Stimulated activated naive CD4-positive, alpha-beta T cell treated with Interleukin-2 at 50 U/mL for 16 hours (primary cell): ENCODE results near the gene C3.
"Not testable (repeated sequence)": the region's sequence is repeated elsewhere in the genome, so short reads cannot be mapped to it uniquely, and the experiment has no call there.

Experiments
- DNase-seq: peaks from one replicate; lab custom pipeline; 2025; lab: John Stamatoyannopoulos, UW

The C3 gene

GRCh38 chr19:6662702-6663101 is 57.7 kb downstream of the C3 start:
- no peak for DNase-seq

DNA sequence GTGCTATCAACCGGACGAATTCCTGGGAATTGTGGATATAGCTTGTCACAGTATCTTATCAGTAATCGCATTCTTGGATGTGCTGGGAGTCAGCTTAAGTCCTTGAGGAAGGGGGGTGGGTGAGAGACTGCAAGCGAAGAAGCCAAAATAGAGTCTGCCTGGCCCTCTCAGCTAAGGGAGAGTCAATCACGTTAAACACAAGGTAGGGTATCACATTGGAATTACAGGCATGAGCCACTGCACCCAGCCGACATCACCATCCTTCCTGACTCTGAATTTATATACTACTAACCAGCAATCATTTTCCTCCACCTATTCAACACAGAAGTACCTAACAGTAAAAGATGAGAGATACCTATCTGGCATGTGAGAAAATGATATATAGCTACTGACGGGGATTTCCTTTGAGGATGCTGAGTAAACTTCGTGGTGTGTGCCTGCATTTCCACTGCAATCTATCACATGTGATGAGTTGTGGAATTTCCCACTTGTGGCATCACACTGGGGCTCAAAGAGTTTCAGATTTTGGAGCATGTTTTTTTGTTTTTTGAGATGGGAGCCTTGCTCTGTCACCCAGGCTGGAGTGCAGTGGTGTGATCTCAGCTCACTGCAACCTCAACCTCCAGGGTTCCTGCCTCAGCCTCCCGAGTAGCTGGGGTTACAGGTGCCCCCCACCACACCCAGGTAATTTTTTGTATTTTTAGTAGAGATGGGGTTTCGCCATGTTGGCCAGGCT is 58.8 kb downstream of the C3 start:
- DNase-seq: peak; percentile 69

GRCh38 chr19:6660930-6661329 is 59.5 kb downstream of the C3 start:
- DNase-seq: no peak

DNA sequence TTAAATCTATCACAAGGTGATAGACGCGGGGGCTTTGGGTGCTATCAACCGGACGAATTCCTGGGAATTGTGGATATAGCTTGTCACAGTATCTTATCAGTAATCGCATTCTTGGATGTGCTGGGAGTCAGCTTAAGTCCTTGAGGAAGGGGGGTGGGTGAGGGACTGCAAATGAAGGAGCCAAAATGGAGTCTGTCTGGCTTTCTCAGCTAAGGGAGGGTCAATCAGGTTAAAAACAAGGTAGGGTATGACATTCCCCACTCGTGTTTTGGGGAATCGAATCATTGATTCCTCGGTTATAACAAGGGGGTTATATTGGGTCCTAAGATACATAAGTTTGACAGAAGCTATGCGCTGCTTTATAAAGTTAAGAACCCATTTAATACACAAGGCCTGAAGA is 64.1 kb downstream of the C3 start:
- not testable (repeated sequence) for DNase-seq

DNA sequence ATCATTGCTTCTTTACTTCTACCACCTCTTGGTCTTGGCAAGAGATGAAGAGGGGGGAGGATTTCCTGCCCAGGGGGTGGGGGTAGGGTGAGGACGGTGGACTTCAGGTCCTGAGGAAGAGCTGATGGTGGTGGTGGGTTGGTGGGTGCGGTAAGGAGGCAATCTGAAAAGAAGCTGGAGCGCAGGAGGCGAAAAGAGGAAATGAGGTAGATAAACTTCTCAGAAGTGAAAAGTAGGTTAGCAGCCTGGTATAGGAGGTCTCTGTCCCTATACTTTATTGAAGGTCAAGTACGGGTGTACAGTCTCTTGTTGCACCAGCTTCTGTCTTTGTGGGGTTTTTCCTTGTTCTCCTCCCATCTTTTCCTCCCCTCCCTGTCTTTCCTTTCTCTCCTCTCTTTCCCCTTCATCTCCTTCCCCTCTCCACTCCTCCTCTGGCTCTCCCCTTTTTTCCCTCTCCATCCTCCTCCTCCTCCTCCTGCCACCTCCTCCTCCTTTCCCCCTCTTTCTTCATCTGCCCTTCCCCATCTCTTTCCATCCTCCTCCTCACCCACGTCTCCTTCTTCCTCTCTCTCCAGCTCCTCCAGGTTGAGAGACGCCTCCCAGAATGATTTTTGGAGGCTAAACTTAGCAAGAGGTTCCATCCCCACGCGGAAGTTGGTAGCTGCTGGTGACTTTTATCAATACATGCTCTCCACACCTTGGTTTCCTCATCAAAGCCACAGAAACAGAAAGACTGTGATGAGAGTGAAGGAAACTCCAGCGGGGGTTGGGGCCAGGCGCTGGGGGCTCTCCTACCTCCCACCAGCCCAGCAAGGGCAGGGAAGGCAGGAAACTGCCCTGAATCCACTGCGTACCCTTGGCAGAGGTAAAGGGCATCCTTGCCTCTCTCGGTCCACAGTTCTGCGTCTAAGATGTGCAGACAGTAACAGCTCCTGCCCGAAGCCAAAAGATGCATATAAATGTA is 65.8 kb downstream of the C3 start:
- DNase-seq: peak; percentile 73

GRCh38 chr19:6652805-6653094 is 67.7 kb downstream of the C3 start:
- no peak for DNase-seq

DNA sequence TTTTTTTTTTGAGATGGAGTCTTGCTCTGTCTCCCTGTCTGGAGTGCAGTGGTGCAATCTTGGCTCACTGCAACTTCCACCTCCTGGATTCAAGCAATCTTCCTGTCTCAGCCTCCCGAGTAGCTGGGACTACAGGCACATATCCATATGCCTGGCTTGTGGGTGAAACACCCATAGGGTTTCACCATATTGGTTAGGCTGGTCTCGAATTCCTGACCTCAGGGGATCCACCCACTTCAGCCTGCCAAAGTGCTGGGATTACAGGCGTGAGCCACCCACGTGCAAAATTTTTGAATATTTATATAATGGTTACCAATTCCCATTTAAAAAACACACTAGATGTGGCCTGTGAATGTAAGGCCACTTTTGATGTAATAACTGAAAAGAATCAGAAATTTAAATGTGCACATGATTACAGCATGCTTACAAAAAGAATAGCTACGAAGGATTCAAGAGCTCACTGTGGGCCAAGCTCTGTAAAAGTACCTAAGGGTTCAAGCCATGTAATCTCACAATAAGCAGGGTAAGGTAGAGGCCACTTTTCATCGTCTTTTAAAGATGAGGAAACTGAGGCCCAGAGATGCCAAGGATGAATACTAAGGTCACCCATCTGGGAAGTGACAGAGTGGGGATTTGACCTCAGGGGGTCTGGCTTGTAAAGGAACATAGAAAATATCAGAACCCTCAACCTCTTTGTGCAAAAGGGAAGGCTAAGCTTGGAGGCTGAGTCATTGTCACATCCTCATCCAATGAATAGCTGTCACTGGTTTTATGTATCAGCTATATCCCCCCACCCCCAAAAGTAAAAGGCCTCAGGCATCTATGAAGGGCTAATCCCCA is 68.3 kb downstream of the C3 start:
- no peak for DNase-seq

- DNase-seq: no peak
Measured at GRCh38 chr19:6649185-6649584, 71.3 kb downstream of the C3 start.

DNA sequence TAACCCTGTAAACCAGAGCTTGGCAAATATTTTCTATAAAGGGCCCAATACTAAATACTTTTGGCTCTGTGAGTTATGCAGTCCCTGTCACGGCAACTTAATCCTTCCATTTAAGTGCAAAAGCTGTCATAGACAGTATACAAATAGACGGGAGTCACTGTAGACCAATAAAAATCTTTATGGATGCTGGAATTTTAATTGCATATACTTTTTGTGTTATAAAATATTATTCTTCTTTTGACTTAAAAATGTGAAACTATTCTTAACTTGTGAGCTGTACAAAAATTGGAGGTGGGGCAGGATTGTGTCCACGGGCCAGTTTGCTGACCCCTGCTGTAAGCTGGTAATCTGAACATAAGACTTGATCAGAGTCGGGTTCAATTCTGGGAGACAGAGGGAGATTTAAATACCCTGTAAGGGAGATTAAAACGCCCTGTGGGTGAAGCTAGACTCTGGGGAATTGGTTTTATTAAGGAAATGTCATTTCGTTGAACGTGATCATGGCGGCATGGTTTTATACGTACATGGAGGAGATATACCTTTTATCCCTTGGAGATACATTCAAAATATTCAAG is 72.2 kb downstream of the C3 start:
- DNase-seq: no peak

DNA sequence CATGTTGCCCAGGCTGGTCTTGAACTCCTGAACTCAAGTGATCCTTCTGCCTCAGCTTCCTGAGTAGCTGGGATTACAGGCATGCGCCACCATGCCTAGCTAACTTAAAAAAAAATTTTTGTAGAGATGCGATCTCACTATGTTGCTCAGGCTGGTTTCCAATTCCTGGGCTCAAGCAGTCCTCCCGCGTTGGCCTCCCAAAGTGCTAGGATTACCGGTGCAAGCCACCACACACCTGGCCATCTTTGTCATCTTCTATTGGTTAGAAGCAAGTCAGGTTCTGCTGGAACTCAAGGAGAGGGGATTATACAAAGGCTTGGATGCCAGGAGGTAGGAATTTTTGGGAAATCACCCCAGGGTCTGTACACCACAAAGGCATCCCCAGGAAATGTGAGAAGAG is 75.7 kb downstream of the C3 start:
- no peak for DNase-seq

GRCh38 chr19:6640333-6640732 is 80.1 kb downstream of the C3 start:
- not testable (repeated sequence) for DNase-seq

- DNase-seq: no peak
Measured at GRCh38 chr19:6639439-6639838, 81.0 kb downstream of the C3 start.

DNA sequence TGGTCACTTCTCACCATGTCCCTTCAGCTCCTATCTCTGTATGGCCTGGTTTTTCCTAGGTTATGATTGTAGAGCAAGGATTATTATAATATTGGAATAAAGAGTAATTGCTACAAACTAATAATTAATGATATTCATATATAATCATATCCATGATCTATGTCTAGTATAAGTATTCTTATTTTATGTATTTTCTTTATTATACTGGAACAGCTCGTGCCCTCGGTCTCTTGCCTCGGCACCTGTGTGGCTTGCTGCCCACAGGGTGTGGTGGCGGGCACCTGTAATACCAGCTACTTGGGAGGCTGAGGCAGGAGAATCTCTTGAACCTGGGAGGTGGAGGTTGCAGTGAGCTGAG is 87.0 kb downstream of the C3 start:
- DNase-seq: not testable (repeated sequence)

DNA sequence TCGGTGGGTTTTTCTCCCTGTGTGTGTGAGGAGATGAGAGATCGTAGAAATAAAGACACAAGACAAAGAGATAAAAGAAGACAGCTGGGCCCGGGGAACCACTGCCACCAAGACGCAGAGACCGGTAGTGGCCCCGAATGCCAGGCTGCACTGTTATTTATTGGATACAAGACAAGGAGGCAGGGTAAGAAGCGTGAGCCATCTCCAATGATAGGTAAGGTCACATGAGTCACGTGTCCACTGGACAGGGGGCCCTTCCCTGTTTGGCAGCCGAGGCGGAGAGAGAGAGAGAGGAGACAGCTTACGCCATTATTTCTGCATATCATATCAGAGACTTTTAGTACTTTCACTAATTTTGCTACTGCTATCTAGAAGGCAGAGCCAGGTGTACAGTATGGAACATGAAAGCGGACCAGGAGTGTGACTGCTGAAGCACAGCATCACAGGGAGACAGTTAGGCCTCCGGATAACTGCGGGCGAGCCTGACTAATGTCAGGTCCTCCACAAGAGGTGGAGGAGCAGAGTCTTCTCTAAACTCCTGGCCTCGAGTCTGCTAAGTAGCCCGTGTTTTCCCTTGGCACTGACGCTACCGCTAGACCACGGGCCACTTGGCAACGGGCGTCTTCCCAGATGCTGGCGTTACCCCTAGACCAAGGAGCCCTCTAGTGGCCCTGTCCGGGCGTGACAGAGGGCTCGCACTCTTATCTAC is 87.5 kb downstream of the C3 start:
- DNase-seq: peak; percentile 39

- DNase-seq: peak; percentile 65
Measured at GRCh38 chr19:6632002-6632621, 88.3 kb downstream of the C3 start.
